Panc1 (cell line): ENCODE measurements around the gene ADGRG7.

Experiments used
- CTCF ChIP-seq: fragments of 450-650 bp; IDR thresholded peaks from 2 replicates; pipeline ENCODE4 v1.5.1; 2017; ENCODE audit warnings: mild to moderate bottlenecking
- REST ChIP-seq, 2 experiments: IDR thresholded peaks; 2 replicates each; pipeline ENCODE4 v1.6.1; 2011 to 2012; ENCODE audit warnings: low read depth in 2 of 2, control low read depth in 1 of 2, low read length in 1 of 2, mild to moderate bottlenecking in 1 of 2, moderate library complexity in 1 of 2; ENCODE audit not compliant: insufficient read depth in 1 of 2
- SIN3A ChIP-seq: IDR thresholded peaks from 2 replicates; pipeline ENCODE4 v1.6.1; 2012; ENCODE audit warnings: low read depth, mild to moderate bottlenecking, low read length, moderate library complexity, borderline replicate concordance; ENCODE audit not compliant: insufficient read depth

GRCh38 chr3:100730524-100730923, 121.1 kb downstream of the ADGRG7 start:
- no peak for TF ChIP-seq SIN3A
- TF ChIP-seq REST (IDR thresholded peaks at IDR 0.05; ENCODE audit: insufficient read depth in 1 of 2, low read depth in 2 of 2, low read length in 1 of 2) = no peak
- TF ChIP-seq CTCF = no peak
